Measurements from ENCODE around the gene SLC35E3.
"Not testable (repeated sequence)": the region's sequence is repeated elsewhere in the genome, so short reads cannot be mapped to it uniquely, and the experiment has no call there.

The SLC35E3 gene

DNA sequence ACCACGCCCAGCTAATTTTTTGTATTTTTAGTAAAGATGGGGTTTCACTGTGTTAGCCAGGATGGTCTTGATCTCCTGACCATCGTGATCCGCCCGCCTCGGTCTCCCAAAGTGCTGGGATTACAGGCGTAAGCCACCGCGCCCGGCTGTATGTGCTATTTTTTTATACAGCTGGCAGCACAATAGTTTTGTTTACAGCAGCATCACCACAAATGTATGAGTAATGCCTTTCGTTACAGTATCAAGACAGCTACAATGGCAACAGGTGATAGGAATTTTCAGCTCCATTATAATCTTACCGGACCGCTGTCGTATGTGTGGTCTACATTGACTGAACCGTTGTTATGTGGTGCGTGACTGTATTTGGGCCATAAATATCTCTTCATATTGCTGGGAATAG is 50.4 kb downstream of the SLC35E3 start:
- no peak for DNase-seq

GRCh38 chr12:68798882-68799234 is 52.9 kb downstream of the SLC35E3 start:
- no peak for DNase-seq

DNA sequence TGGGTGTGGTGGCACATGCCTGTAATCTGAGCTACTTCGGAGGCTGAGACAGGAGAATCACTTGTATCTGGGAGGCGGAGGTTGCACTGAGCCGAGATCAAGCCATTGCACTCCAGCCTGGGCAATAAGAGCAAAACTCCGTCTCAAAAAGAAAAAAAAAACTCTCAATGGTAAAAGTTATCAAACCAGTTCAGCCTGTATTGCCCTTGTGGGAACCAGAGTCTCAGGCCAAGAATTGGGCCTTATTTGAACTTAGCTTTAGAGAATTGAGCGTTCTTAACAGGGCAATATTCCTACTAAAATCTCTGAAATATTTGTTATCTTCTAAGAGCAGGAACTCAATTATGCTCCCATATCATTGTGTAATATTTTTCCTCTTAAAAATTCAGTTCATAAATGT is 54.3 kb downstream of the SLC35E3 start:
- DNase-seq: no peak

- not testable (repeated sequence) for DNase-seq
Observed at GRCh38 chr12:68801124-68801523, 55.1 kb downstream of the SLC35E3 start.

DNA sequence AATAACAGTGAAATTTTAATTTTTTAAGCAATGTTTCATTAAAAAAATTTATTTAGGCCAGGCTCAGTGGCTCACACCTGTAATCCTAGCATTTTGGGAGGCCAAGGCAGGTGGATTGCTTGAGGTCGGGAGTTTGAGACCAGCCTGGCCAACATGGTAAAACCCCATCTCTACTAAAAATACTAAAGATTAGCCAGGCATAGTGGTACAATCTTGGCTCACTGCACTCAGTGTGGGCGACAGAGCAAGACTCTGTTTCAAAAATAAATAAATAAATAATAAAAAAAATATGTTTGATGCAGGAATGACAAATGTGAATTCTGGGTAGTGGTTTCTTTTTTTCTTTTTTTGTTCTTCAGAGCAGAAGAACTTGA is 56.4 kb downstream of the SLC35E3 start:
- DNase-seq: not testable (repeated sequence)

DNA sequence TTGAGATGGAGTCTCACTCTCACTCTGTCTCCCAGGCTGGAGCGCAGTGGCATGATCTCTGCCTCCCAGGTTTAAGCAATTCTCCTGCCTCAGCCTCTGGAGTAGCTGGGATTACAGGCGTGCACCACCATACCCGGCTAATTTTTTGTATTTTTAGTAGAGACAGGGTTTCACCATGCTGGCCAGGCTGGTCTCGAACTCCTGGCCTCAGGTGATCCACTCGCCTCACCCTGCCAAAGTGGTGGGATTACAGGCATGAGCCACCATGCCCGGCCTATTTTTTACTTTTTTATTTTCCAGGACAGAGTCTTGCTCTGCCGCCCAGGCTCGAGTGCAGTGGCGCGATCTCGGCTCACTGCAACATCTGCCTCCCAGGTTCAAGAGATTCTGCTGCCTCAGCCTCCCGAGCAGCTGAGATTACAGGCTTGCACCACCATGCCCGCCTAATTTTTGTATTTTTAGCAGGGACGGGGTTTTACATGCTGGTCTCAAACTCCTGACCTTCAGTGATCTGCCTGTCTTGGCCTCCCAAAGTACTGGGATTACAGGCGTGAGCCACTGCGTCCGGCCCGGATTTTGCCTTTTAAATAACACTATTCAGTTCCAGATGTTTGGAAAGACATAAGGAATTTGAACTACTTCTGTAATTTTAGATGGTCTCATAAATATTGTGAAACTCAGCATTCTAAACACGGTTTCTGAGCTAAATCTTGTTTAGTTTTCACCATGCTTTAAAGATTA is 57.1 kb downstream of the SLC35E3 start:
- not testable (repeated sequence) for DNase-seq

- no peak for DNase-seq
Observed at GRCh38 chr12:68803948-68804656, 58.1 kb downstream of the SLC35E3 start.

DNA sequence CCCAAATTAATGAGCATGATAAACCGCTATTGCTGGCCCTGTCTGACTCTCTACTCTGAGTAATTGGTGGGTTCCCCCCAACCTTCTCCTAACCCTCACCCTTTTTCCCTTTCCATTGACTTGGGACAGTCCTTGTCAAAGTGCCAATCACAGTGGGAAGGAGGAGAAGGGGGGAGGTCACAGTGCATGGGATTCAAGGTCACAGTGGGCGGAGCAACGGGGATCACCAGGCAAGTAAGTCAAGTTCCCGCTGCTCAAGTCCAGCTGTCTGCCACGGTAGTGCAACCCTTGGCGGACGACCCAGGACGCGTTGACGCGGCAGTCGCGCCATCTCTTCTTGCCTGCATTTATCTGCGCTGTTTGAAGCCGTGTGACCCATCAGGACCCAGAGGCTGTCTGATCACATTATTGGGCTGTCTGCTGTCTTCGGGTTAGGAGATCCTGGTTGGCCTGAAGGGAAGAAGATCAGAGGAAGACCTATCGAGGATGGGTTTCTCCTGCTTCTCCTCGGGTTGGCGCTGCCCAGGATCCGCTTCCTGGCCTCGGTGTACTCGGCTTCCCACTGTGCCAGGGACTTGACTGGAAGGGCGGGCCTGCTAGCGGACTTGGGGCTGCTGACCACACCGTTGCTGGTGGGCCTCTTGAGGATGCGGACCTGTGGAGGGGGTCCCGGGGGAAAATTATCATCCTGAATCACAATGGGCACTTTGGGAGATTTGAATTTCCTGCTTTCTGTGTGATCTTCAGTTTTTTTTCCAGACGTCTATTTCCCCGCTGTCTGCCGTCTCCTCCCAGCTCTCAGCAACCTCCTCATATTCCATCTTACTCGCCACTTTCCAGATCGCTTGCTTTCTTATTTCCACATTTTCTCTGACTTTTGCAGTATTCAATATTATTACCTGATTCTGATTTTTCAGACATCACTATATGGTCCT is 58.9 kb downstream of the SLC35E3 start:
- DNase-seq: no peak

- DNase-seq: no peak
Observed at GRCh38 chr12:68805592-68806120, 59.7 kb downstream of the SLC35E3 start.

DNA sequence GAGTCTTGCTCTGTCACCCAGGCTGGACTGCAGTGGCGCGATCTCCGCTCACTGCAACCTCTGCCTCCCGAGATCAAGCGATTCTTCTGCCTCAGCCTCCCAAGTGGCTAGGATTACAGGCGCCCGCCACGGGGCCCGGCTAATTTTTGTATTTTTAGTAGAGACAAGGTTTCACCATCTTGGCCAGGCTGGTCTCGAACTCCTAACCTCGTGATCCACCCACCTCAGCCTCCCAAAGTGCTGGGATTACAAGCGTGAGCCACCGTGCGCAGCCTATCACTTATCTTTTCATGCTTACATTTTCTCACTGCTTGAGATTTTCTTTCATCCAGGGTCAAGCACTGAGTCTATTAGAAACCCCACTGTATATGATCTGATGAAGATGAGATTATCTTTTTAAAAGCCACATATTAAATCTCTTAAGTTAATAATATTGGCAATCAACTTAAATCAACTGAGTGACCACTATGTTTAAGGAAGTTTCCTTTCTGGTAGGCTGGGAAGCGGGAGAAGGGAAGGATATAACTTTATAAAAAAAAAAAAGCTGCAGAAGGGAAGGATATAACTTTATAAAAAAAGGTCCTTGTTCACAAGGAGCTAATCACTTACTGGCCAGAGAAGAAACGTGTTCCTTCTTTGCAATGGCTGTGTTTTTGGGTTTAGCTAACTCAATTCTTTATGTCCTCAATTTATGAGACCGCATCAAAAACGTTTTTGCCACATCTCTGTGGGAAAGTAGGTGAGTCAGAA is 60.7 kb downstream of the SLC35E3 start:
- DNase-seq: no peak

DNA sequence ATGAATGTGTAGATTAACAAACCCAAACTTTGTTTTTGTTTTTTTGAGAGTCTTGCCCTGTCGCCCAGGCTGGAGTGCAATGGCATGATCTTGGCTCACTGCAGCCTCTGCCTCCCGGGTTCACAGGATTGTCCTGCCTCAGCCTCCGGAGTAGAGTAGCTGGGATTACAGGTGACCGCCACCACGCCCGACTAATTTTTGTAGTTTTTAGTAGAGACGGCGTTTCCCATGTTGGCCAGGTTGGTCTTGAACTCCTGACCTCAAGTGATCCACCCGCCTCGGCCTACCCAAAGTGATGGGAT is 61.2 kb downstream of the SLC35E3 start:
- DNase-seq: not testable (repeated sequence)

DNA sequence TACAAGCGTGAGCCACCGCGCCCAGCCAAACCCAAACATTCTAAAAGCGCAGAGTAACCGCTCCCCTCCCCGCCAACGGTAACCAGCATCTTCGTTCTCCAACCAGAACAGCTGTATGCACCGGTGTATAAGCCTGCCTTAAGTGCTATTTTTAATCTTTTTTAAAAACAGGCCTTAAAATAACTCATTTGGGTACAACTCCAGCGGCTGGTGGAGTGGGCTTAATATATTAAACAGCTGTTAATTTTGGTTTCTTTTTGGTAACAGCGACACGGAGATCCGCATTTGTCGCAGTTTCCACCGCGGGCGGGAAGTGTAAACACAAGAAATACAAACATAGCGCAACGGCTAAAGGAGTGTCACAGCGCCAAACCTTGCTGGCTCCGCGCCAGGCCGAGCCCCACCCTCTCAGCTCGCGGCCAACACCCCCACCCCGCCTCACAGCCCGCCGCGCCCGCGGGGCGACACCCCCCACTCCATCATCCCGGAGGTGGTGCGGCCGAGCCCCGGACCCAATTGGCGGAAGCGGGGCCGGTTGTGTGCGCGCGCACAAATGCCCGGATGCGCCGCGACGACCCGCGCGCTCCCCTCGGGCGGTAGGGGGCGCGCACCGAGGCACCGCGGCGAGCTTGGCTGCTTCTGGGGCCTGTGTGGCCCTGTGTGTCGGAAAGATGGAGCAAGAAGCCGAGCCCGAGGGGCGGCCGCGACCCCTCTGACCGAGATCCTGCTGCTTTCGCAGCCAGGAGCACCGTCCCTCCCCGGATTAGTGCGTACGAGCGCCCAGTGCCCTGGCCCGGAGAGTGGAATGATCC is 61.8 kb downstream of the SLC35E3 start, which contains the start of gene MDM2:
Gene MDM2, plus strand, starts transcription at position 602 of the 812 bp plus-strand sequence. CDS start 301 bp downstream, outside the sequence.
- peak; percentile 91 to 97 (median 95) for DNase-seq

- DNase-seq: peak in 4 of 6 experiments; percentile 11 to 40 (median 26)
Observed at GRCh38 chr12:68808388-68809189, 62.6 kb downstream of the SLC35E3 start.

- no peak for DNase-seq
Observed at GRCh38 chr12:68809190-68810026, 63.4 kb downstream of the SLC35E3 start.

DNA sequence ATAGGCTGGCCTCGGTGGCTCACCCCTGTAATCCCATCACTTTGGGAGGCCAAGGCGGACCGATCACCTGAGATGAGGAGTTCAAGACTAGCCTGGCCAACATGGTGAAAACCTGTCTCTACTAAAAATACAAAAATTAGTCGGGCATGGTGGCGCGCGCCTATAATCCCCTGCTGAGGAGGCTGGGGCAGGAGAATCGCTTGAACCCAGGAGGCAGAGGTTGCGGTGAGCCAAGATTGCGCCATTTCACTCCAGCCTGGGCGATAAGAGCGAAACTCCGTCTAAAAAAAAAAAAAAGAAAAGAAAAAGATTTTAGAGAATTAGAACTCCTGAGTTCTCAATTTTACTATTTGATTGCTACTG is 64.0 kb downstream of the SLC35E3 start:
- DNase-seq: not testable (repeated sequence)

GRCh38 chr12:68811573-68811972 is 65.6 kb downstream of the SLC35E3 start:
- not testable (repeated sequence) for DNase-seq

- no peak for DNase-seq
Observed at GRCh38 chr12:68812553-68813241, 66.7 kb downstream of the SLC35E3 start.

DNA sequence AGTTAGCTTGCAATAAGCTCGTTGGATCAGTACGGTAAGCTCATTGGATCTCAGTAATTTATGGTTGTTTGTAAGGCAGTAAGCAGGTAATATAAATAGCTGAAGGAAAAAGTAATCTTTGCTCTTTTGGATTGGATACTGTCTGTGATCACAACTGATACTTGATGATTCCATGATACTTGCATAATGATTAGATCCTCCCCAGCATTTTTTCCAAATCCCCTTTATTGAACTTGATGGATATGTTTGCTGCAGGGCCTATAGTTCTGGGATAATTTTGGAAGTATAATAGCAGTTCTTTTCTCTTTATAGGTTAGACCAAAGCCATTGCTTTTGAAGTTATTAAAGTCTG is 67.2 kb downstream of the SLC35E3 start:
- no peak for DNase-seq

Measured in stimulated activated naive CD4-positive, alpha-beta T cell (primary cell).